ENCODE results near the gene TRPC1. TPM values are rescaled to one million over a fixed set of nuclear protein-coding genes. Genes with fewer than 3 reads are reported as not detected.

Gene TRPC1
- polyA plus RNA-seq, 1 donor (not counting 4 experiments of a cell fraction or from before 2014, with no cell fraction given), result 9.1 TPM

- H3K4me3 ChIP-seq (ENCODE audit: control insufficient read depth in 2 of 3, extremely low read depth in 1 of 3, insufficient read depth in 2 of 3, low read depth in 1 of 3, low read length in 3 of 3), result no peak overlapping the region
- H3K27ac ChIP-seq (ENCODE audit: control insufficient read depth, insufficient read depth, low read length), result no peak overlapping the region
- H3K79me2 ChIP-seq (ENCODE audit: control insufficient read depth, insufficient read depth, low read length), result no peaks in the 10 kb centered on the region
- DNase-seq (ENCODE audit: low read depth, low spot score) (peak; percentile 48), FAIRE-seq (peak; percentile 99)
- H3K4me2 ChIP-seq (ENCODE audit: control insufficient read depth, extremely low read depth, insufficient read depth, low read depth, low read length), result no peak overlapping the region
- no peaks in the 10 kb centered on the region for H3K36me3 ChIP-seq (ENCODE audit: control insufficient read depth in 2 of 2, extremely low read depth in 1 of 2, insufficient read depth in 2 of 2, low read length in 2 of 2)
- no peaks in the 10 kb centered on the region for H4K20me1 ChIP-seq (ENCODE audit: control insufficient read depth, extremely low read depth, insufficient read depth, low read length)
- TF ChIP-seq EZH2 (IDR thresholded peaks at IDR 0.05; ENCODE audit: low read length) (no peak), CTCF (optimal IDR thresholded peaks at IDR 0.05 in 1 of 3, IDR thresholded peaks at IDR 0.05 in 1 of 3, conservative IDR thresholded peaks at IDR 0.05 in 1 of 3; ENCODE audit: extremely low read depth in 1 of 3, insufficient read depth in 2 of 3, low read length in 3 of 3) (no peak)
- no peaks in the 10 kb centered on the region for H3K9me1 ChIP-seq (ENCODE audit: control insufficient read depth, extremely low read depth, insufficient read depth, low read length)
- H3K4me1 ChIP-seq (ENCODE audit: control insufficient read depth, extremely low read depth, insufficient read depth, low read length), result peaks cover 2% of the 10 kb centered on the region
- no peak overlapping the region for H3K9ac ChIP-seq (ENCODE audit: control insufficient read depth, extremely low read depth, insufficient read depth, low read length)
- dilution Hi-C loops (cut with MboI; ENCODE audit: extremely low pct_ligation_motif_present, low sequenced_read_pairs), result no loop called here
- H3K27me3 ChIP-seq (ENCODE audit: control insufficient read depth, extremely low read depth, insufficient read depth, low read length), result no peaks in the 10 kb centered on the region
- H2AFZ ChIP-seq (ENCODE audit: control insufficient read depth, low read length), result no peak overlapping the region
- H3K9me3 ChIP-seq (ENCODE audit: control insufficient read depth, low read depth, low read length), result no peaks in the 10 kb centered on the region
Measured at GRCh38 chr3:142808103-142808917, 84.5 kb downstream of the TRPC1 start.

- H3K4me2 ChIP-seq (ENCODE audit: control insufficient read depth, extremely low read depth, insufficient read depth, low read depth, low read length), result no peak overlapping the region
- no peaks in the 10 kb centered on the region for H3K9me3 ChIP-seq (ENCODE audit: control insufficient read depth, low read depth, low read length)
- dilution Hi-C loops (cut with MboI; ENCODE audit: extremely low pct_ligation_motif_present, low sequenced_read_pairs), result no loop called here
- H3K27ac ChIP-seq (ENCODE audit: control insufficient read depth, insufficient read depth, low read length), result no peak overlapping the region
- H3K79me2 ChIP-seq (ENCODE audit: control insufficient read depth, insufficient read depth, low read length), result no peaks in the 10 kb centered on the region
- no peak for DNase-seq (ENCODE audit: low read depth, low spot score)
- H3K4me3 ChIP-seq (ENCODE audit: control insufficient read depth in 2 of 3, extremely low read depth in 1 of 3, insufficient read depth in 2 of 3, low read depth in 1 of 3, low read length in 3 of 3), result no peak overlapping the region
- H3K27me3 ChIP-seq (ENCODE audit: control insufficient read depth, extremely low read depth, insufficient read depth, low read length), result no peaks in the 10 kb centered on the region
- no peak for FAIRE-seq
- H3K9me1 ChIP-seq (ENCODE audit: control insufficient read depth, extremely low read depth, insufficient read depth, low read length), result no peaks in the 10 kb centered on the region
- no peak for TF ChIP-seq EZH2 (IDR thresholded peaks at IDR 0.05; ENCODE audit: low read length)
- no peak for TF ChIP-seq CTCF (optimal IDR thresholded peaks at IDR 0.05 in 1 of 3, IDR thresholded peaks at IDR 0.05 in 1 of 3, conservative IDR thresholded peaks at IDR 0.05 in 1 of 3; ENCODE audit: extremely low read depth in 1 of 3, insufficient read depth in 2 of 3, low read length in 3 of 3)
- no peaks in the 10 kb centered on the region for H3K36me3 ChIP-seq (ENCODE audit: control insufficient read depth in 2 of 2, extremely low read depth in 1 of 2, insufficient read depth in 2 of 2, low read length in 2 of 2)
- H2AFZ ChIP-seq (ENCODE audit: control insufficient read depth, low read length), result no peak overlapping the region
- H3K4me1 ChIP-seq (ENCODE audit: control insufficient read depth, extremely low read depth, insufficient read depth, low read length), result peaks cover 2% of the 10 kb centered on the region
- no peaks in the 10 kb centered on the region for H4K20me1 ChIP-seq (ENCODE audit: control insufficient read depth, extremely low read depth, insufficient read depth, low read length)
- no peak overlapping the region for H3K9ac ChIP-seq (ENCODE audit: control insufficient read depth, extremely low read depth, insufficient read depth, low read length)
Measured at GRCh38 chr3:142809259-142809658, 85.4 kb downstream of the TRPC1 start.

Measured in keratinocyte (primary cell).